PFSK-1 (cell line): Measurements from ENCODE around the gene FAM163B.

ENCODE experiments used
- FOXP2 ChIP-seq: optimal IDR thresholded peaks from 2 replicates; pipeline ENCODE3; 2011; ENCODE audit warnings: borderline replicate concordance, control low read depth, inconsistent platforms; ENCODE audit not compliant: insufficient read depth; ENCODE audit errors: extremely low read length, extremely low read depth
- POLR2AphosphoS5 ChIP-seq: IDR thresholded peaks from 2 replicates; pipeline ENCODE4 v1.6.1; 2012; ENCODE audit warnings: low read depth, mild to moderate bottlenecking, control low read depth, low read length, moderate library complexity
- SIN3A ChIP-seq: IDR thresholded peaks from 2 replicates; pipeline ENCODE4 v1.6.1; 2012; ENCODE audit warnings: mild to moderate bottlenecking, low read length, moderate library complexity, borderline replicate concordance; ENCODE audit not compliant: insufficient read depth
- TAF1 ChIP-seq: IDR thresholded peaks from 2 replicates; pipeline ENCODE4 v1.6.1; 2012; ENCODE audit warnings: low read length, control low read depth, borderline replicate concordance; ENCODE audit not compliant: insufficient read depth
- TF ChIP-seq, protein P1 (sequence below), 2 experiments: IDR thresholded peaks; 2 replicates each; pipeline versions ENCODE4 v1.6.1 to v1.8.0; 2011 to 2012; ENCODE audit warnings: low read depth in 2 of 2, low read length in 2 of 2, control low read depth in 1 of 2, inconsistent platforms in 1 of 2, mild to moderate bottlenecking in 1 of 2, moderate library complexity in 1 of 2; ENCODE audit not compliant: insufficient read depth in 1 of 2

FAM163B gene

GRCh38 chr9:133618726-133619125 is 9.5 kb upstream of the FAM163B start:
- TF ChIP-seq, protein P1, sequence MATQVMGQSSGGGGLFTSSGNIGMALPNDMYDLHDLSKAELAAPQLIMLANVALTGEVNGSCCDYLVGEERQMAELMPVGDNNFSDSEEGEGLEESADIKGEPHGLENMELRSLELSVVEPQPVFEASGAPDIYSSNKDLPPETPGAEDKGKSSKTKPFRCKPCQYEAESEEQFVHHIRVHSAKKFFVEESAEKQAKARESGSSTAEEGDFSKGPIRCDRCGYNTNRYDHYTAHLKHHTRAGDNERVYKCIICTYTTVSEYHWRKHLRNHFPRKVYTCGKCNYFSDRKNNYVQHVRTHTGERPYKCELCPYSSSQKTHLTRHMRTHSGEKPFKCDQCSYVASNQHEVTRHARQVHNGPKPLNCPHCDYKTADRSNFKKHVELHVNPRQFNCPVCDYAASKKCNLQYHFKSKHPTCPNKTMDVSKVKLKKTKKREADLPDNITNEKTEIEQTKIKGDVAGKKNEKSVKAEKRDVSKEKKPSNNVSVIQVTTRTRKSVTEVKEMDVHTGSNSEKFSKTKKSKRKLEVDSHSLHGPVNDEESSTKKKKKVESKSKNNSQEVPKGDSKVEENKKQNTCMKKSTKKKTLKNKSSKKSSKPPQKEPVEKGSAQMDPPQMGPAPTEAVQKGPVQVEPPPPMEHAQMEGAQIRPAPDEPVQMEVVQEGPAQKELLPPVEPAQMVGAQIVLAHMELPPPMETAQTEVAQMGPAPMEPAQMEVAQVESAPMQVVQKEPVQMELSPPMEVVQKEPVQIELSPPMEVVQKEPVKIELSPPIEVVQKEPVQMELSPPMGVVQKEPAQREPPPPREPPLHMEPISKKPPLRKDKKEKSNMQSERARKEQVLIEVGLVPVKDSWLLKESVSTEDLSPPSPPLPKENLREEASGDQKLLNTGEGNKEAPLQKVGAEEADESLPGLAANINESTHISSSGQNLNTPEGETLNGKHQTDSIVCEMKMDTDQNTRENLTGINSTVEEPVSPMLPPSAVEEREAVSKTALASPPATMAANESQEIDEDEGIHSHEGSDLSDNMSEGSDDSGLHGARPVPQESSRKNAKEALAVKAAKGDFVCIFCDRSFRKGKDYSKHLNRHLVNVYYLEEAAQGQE (IDR thresholded peaks at IDR 0.05; ENCODE audit: insufficient read depth in 1 of 2, low read depth in 2 of 2, low read length in 2 of 2), result no peak
- no peak for TF ChIP-seq TAF1
- TF ChIP-seq FOXP2, result no peak
- TF ChIP-seq SIN3A, result no peak
- no peak for TF ChIP-seq POLR2AphosphoS5

DNA sequence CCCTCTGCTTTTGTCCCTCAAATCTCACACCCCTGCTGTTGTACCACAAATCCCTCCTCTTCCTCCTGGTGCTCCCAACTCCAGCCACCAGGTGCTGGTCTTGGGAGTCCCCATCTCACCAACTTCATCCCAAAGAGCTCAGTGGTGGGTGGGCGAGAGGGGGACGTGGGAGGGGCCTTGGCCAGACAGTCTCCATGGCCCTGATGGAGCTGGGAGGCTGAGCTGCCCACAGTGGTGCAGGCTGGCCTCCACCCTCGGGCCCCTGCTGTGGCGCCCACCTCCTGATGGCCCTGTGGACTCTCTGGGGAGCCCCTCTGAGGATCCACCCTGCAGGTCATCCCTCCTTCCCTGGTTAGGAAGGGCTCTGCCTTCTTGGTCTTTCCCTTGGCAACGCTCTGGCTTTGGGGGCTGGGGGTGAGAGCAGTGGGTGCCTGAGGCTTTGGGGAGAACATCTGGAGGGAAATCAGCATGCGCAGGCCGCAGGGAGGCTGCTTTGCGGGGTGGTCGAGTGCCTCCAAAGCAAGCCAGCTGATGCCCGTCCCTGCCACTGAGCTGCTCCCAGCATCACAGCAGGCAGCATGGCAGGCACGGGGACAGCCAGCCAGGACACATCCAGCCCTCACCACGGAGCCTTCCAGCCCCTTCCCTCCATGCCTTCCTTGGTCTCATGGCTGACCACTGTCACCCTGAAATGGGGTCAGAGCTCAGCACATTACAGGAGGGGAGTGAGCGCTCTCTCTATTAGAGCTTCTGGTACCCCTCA is 7.6 kb upstream of the FAM163B start:
- TF ChIP-seq SIN3A (no peak), FOXP2 (no peak), TAF1 (no peak), POLR2AphosphoS5 (no peak)
- TF ChIP-seq, protein P1 (IDR thresholded peaks at IDR 0.05; ENCODE audit: insufficient read depth in 1 of 2, low read depth in 2 of 2, low read length in 2 of 2), result no peak

DNA sequence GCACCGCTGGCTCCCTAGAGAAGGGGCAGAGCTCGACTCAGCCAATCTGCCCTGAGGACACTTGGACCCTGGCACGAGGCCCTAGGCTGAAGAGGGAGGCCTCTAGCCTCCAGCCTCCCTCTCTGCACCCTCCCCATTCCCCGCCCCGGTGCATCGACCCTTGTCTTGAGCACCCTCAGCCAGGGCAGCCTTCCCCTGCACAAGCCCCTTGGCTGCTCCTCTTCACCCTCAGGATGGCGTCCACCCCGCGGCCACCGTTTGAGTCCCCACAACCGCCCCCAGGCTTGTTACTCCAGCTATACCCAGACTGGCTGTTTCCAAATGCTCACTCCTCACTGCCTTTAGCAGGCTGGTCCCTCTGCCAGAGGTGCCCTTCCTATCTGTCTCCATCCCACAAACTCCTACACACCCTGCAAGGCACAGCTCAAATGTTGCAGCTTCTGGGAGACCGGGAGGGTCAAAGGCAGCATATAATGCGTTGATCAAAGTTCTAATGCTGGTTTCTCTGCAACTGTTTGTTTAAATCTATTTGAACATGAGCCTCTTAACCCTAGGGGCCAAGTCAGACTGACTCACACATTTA is 6.5 kb upstream of the FAM163B start:
- TF ChIP-seq TAF1 (no peak), POLR2AphosphoS5 (no peak), FOXP2 (no peak), SIN3A (no peak)
- TF ChIP-seq, protein P1 (IDR thresholded peaks at IDR 0.05; ENCODE audit: insufficient read depth in 1 of 2, low read depth in 2 of 2, low read length in 2 of 2), result no peak

DNA sequence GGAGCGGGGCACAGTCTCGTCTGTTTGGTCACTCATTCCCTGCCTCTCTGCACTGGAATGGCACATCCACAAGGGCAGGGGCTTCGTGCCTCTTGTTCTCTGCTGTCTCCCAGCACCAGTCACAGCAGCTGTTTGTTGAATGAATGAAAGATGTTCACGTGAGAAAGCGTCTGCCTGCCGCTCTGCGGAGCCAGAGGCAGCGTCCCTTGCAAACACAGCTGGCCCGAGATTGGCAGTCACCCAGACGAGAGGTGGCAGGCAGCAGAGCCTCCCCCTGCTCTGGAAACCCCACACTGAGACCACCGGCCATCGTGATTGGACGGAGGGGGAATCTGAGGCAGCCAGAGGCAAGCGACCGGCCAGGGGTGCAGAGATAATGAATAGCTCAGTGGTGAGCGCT is 6.0 kb upstream of the FAM163B start:
- TF ChIP-seq POLR2AphosphoS5, result no peak
- TF ChIP-seq TAF1, result no peak
- TF ChIP-seq FOXP2, result no peak
- TF ChIP-seq SIN3A, result no peak
- TF ChIP-seq, protein P1 (IDR thresholded peaks at IDR 0.05; ENCODE audit: insufficient read depth in 1 of 2, low read depth in 2 of 2, low read length in 2 of 2), result no peak
